Ramos (cell line): ENCODE measurements around the gene PUM1.
"Not testable (repeated sequence)": the region's sequence is repeated elsewhere in the genome, so short reads cannot be mapped to it uniquely, and the experiment has no call there.

Source experiments
- in situ Hi-C: fragments of 300-500 bp; cut with MboI; formaldehyde crosslinking; loops from one replicate; pipeline ENCODE4 v1.14.3; 2022; ENCODE audit warnings: low sequenced_read_pairs; ENCODE audit not compliant: unreplicated experiment

Gene PUM1

DNA sequence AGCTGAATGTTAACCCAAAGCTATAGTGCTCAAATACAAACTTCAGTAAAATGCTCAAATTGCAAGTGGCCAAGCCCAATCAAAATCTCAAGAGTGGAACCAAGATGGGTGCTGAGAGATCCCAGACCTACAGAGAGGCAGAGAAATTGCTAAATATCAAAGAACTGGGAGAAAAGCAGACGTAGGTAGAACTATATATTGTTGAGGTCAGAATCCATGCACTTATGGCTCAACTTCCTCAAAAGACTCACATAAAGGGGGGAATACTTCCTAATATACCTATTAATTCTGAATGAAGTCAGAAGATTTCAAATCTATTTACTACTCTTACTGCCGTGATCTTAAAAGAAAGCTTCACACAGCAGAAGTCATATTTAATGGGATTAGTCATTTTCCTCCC lies 65.2 kb downstream of the PUM1 start:
- in situ Hi-C loops: no loop called here

DNA sequence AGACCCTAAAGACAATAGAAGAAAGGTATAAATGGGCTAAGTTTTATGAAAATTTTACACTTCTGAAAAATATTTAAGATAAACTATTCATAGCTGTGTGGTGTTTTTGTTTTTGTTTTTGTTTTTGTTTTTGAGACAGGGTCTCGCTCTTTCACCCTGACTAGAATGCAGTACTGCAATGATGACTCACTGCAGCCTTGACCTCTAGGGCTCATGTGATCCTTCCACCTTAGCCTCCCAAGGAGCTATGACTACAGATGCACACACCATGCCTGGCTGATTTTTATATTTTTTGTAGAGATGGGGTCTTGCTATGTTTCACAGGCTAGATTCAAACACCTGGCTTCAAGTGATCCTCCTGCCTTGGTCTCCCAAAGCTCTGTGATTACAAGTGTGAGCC lies 66.6 kb downstream of the PUM1 start:
- in situ Hi-C loops: no loop called here

DNA sequence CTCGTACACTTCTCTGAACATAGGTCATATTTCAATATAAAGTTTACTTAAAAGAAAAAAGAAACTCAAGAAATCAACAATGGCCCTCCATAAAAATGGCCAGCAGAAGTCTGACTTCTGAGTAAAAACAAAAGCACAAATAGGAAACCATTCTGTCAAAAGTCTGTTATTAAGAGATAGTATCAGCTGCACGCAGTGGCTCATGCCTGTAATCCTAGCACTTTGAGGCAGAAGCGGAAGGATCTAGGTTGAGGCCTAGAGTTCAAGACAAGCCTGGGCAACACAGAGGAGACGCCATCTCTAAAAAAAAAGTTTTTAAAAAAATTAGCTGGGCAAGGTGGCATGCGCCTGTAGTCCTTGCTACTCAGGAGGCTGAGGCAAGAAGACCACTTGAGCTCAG lies 67.3 kb downstream of the PUM1 start:
- in situ Hi-C loops: no loop called here

DNA sequence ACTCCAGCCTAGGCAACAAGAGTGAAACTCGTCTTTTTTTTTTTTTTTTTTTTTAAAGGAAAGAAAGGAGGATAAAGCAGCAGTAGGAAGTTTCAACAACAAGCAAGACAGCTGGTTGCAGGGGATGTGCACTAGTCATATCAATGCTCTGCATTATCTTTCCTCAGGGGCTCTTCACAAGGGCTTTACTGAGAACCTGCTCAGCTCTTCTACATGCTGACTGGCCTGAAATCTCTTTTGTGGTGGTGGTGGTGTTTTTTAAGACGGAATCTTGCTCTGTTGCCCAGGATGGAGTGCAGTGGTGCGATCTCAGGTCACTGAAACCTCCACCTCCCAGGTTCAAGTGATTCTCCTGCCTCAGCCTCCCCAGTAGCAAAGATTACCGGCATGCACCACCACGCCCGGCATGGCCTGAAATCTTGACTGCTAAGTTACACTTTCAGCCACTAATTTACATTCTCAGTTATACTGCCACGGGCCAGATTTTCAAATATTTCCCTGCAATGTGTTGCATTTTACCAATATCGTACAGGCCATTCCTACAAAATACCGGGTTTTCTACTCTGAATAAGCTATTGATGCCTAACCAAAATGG lies 68.0 kb downstream of the PUM1 start:
- in situ Hi-C loops: no loop called here

DNA sequence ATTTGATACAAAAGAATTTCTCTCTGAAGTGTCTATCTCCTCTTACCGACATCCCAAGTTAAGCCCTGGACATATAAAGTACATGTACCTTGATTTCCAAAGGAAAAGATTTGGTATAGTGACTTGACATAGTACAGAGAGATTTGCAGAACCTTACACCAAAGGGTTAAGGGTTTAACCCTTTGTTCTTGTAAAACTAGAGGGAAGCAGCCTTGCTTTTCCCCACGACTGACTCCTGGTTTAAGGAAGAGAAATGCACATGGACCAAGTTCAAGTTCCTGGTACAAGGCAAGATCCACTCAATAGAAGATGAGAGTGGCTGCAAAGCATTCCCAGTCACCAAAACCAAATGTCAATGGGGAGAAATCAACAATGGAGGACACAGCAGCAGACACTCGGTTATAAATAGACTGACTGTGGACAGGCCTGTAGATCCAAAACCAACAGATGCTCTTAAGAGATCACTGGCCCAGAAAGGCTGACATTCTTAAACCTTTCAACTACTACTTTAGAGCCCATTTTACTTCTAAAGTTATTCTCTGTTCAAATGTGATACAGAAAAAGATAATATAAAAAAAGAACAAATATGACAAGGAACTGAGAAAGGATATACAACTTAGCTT lies 69.4 kb downstream of the PUM1 start:
- in situ Hi-C loops: no loop called here

DNA sequence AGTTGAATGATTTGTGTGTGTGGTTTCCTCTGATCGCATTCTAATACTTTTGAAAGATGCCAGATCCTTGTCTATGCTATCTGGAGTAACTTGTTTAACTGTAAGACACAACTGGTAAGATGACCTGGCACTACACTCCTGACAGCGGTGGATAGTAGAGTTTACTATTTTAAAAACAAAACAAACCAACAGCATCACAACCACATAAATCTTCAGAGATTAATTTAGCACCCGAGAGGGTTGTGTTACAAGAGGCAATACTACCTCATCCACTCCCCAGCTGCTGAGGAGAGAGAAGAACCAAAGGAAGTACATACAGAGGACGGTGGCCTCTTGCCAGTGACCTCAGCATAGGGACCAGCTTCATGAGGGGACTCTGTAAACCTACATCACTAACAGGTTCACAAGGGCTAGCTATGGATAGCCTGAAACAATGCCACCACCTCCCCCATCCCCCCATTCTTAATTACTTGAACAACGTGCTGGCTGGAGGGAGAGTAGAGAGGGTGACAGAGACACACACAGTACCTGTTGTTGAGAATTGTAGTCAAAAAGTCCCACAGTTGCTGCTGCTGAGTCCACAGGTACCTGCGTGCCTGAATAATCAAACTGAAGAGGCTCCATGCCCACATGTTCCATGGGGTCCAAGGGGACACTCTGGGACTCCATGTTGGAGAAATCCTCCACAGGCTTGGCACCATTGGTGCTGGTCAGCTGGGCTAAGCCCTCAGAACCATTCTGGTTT lies 73.5 kb downstream of the PUM1 start:
- in situ Hi-C loops: no loop called here

GRCh38 chr1:30990591-30990990 lies 74.9 kb downstream of the PUM1 start:
- in situ Hi-C loops: no loop called here

- in situ Hi-C loops: no loop called here
Observed at GRCh38 chr1:30988045-30988444, 77.5 kb downstream of the PUM1 start.

GRCh38 chr1:30986755-30987154 lies 78.8 kb downstream of the PUM1 start:
- in situ Hi-C loops: no loop called here

- in situ Hi-C loops: no loop called here
Observed at GRCh38 chr1:30984991-30985503, 80.5 kb downstream of the PUM1 start.

DNA sequence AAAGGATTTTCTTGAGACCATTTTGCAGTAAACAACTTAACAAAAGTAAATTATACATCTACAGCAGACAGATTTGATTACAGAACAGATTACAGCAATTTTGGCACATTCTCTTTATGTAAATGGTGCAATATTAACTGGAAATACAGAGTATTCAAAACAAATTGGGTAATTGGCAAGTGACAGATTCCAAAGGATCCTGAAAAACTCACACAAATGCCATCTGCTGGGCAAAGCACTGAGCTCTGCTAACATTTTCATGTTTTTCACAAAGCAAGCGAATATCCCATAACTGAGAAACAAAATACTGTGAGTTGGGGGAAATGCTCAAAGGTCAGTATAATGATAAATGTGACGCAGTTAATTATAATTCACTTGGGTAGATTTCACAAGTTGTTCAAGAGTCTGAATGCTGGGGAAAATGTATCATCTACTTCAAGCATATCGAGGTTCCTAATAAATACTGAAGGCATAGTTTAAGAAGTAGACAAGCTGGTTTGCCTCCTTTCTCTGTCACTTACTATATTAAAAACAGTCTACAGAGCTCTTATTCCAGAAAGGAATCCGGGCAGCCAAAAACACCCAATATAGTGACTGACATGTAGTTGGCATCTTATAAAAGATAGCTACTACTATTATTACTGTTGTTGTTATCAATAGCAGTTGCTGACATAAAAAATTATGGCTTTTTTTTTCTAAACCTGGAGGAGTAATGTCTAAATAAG lies 81.2 kb downstream of the PUM1 start:
- in situ Hi-C loops: no loop called here

DNA sequence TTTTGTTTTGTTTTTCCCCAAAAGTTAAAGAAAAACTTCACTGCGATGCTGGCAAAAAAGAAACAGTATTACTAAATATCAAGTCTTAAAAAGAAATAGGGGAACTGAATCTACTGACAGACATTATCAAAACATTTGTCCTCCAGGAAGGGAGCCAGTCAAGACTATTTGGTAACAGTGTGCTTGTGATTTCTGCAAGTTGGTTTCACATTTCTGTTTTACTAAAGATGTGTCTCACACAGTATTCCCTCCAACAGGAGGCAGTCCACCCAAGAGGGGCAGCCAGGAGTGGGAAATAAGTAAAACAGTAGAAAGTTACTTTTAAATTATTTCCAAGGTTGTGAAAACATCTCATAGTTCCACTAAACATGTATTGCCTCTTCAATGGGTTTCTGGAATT lies 82.6 kb downstream of the PUM1 start:
- in situ Hi-C loops: no loop called here

DNA sequence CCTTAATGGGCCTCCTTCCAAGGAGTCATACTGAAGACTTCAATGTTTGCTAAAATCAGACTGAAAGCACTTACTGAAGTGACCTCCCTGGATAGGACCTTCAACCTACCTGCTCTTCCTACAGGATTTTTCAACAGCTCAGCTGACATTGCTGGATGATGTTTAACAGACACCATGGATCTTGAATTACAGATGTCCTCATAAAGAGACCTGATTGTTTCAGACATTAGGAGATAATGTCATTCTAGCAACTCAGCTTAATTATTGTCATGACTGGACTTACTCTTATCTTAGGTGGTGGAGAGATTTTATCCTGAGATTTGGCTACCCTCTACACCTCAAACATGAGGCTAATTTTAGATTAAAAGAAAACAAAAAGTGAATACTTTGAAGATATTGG lies 83.1 kb downstream of the PUM1 start:
- in situ Hi-C loops: no loop called here

DNA sequence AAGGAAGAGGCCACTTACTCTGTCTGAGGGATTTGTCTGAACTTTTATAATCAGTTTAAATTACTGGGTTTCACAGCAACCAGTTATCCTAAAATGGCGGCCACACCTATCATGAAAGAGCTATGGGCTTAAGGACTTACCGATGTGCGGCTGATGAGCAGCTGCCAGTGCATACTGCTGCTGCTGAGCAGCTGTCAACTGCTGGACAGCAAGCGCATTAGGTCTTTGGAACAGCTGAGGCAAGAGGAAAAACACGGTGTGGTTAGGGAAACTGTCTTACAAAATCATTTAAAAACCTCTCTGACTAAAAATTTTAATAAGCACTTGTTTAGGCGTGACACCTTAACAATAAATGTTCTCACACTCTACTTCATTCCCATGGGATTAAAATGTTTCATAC lies 84.3 kb downstream of the PUM1 start:
- in situ Hi-C loops: no loop called here

GRCh38 chr1:30977511-30977910 lies 88.0 kb downstream of the PUM1 start:
- in situ Hi-C loops: no loop called here

GRCh38 chr1:30977105-30977504 lies 88.4 kb downstream of the PUM1 start:
- in situ Hi-C loops: no loop called here

- in situ Hi-C loops: no loop called here
Observed at GRCh38 chr1:30976143-30976542, 89.4 kb downstream of the PUM1 start.

GRCh38 chr1:30975217-30975616 lies 90.3 kb downstream of the PUM1 start:
- in situ Hi-C loops: no loop called here

- in situ Hi-C loops: no loop called here
Observed at GRCh38 chr1:30974536-30974935, 91.0 kb downstream of the PUM1 start.

- in situ Hi-C loops: not testable (repeated sequence)
Observed at GRCh38 chr1:30972349-30972748, 93.2 kb downstream of the PUM1 start.

- in situ Hi-C loops: no loop called here
Observed at GRCh38 chr1:30971496-30971895, 94.0 kb downstream of the PUM1 start.
